HepG2 (cell line): ENCODE measurements around the gene FGFR3. TPM values are rescaled to one million over a fixed set of nuclear protein-coding genes. Genes with fewer than 3 reads are reported as not detected.

Experiments
- ATAC-seq: fragments of 200-7000 bp; cut with Tn5 transposase; 3 replicates; pipeline ENCODE4 v1.9.1; 2020; ENCODE audit warnings: mild to moderate bottlenecking, moderate library complexity
- BruUV-seq: library from RNA; stranded (reverse); fragments of 400-500 nt; replicated peaks from 2 replicates; lab custom pipeline; 2021; lab: Mats Ljungman, UMichigan
- CTCF ChIA-PET: fragments of 300-600 bp; formaldehyde crosslinking; extraction: SDS; loops from one replicate; lab custom pipeline; 2021; ENCODE audit warnings: low total read pairs, inconsistent platforms, low intra/inter-chr PET ratio; lab: Yijun Ruan, JAX
- POLR2A ChIA-PET: fragments of 350-600 bp; sonication (Branson Sonifier 250); formaldehyde crosslinking; loops from one replicate; lab custom pipeline; 2020; ENCODE audit warnings: antibody characterized with exemption, inconsistent platforms; lab: Yijun Ruan, JAX
- DNase-seq: peaks from one replicate; pipeline ENCODE4 v3.0.0-alpha.2; 2015; ENCODE audit warnings: low spot score
- FAIRE-seq: peaks from 3 replicates; lab custom pipeline; 2011; peaks lifted over from hg19 to GRCh38; lab: Jason Lieb, UNC
- H2AFZ ChIP-seq: one replicate; pipeline ENCODE4 v1.6.1; 2011; ENCODE audit warnings: low read length, inconsistent platforms
- H3K27ac ChIP-seq: fragments of 300-600 bp; 3 replicates; pipeline ENCODE4 v1.8.0; 2011; ENCODE audit warnings: mixed run types, mild to moderate bottlenecking, mixed read lengths, low read length, inconsistent platforms; ENCODE audit not compliant: insufficient read depth; ENCODE audit errors: extremely low read length
- H3K27me3 ChIP-seq, 2 experiments: fragments of 200-600 bp in 1 of 2; 2 replicates in 1 of 2; 3 replicates in 1 of 2; pipeline versions ENCODE4 v1.6.0 to v1.8.0; 2011; ENCODE audit warnings: low read length in 2 of 2, mild to moderate bottlenecking in 2 of 2, moderate library complexity in 2 of 2, inconsistent platforms in 1 of 2; ENCODE audit not compliant: insufficient read depth in 2 of 2, control insufficient read depth in 1 of 2
- H3K36me3 ChIP-seq, 2 experiments: fragments of 200-600 bp in 1 of 2; replicated peaks in 1 of 2; 2 replicates in 1 of 2; 3 replicates in 1 of 2; pipeline versions ENCODE4 v1.5.1 to v1.8.0; 2011; ENCODE audit warnings: low read length in 2 of 2, inconsistent platforms in 1 of 2; ENCODE audit not compliant: insufficient read depth in 2 of 2, control insufficient read depth in 1 of 2
- H3K4me1 ChIP-seq: 2 replicates; pipeline ENCODE4 v1.5.1; 2012; ENCODE audit warnings: low read length, inconsistent platforms; ENCODE audit not compliant: insufficient read depth
- H3K4me2 ChIP-seq: 2 replicates; pipeline ENCODE4 v1.6.0; 2011; ENCODE audit warnings: low read depth, low read length, inconsistent platforms
- H3K4me3 ChIP-seq, 3 experiments: fragments of 200-600 bp in 1 of 3; sonication (generic), shearing (Covaris generic) in 1 of 3; replicated peaks in 1 of 3; 2 replicates each; pipeline ENCODE4 v1.5.1; 2011 to 2016; ENCODE audit warnings: low read length in 3 of 3, inconsistent platforms in 2 of 3, low read depth in 2 of 3, mild to moderate bottlenecking in 2 of 3, control low read depth in 1 of 3, mixed read lengths in 1 of 3; ENCODE audit not compliant: insufficient read depth in 1 of 3
- H3K79me2 ChIP-seq: one replicate; pipeline ENCODE4 v1.6.1; 2011; ENCODE audit warnings: low read length, inconsistent platforms; ENCODE audit not compliant: insufficient read depth
- H3K9ac ChIP-seq: 2 replicates; pipeline ENCODE4 v1.6.0; 2011; ENCODE audit warnings: mild to moderate bottlenecking, low read depth, low read length, inconsistent platforms; ENCODE audit not compliant: insufficient read depth
- H3K9me3 ChIP-seq: 2 replicates; pipeline ENCODE4 v1.5.1; 2012; ENCODE audit warnings: mild to moderate bottlenecking, low read length
- H4K20me1 ChIP-seq: 2 replicates; pipeline ENCODE4 v1.6.0; 2011; ENCODE audit warnings: inconsistent platforms, mild to moderate bottlenecking, low read length, moderate library complexity; ENCODE audit not compliant: insufficient read depth
- ARID2 ChIP-seq: sonication (generic); formaldehyde crosslinking; IDR thresholded peaks from 2 replicates; pipeline ENCODE4 v1.8.1; 2022; ENCODE audit warnings: mild to moderate bottlenecking, missing genetic modification reagents, borderline replicate concordance
- CREB3 ChIP-seq: sonication (generic); formaldehyde crosslinking; IDR thresholded peaks from 2 replicates; pipeline ENCODE4 v1.5.0; 2020; ENCODE audit warnings: missing genetic modification reagents
- IKZF1 ChIP-seq: fragments of 450-650 bp; IDR thresholded peaks from 2 replicates; pipeline ENCODE4 v1.7.1; 2016
- JUN ChIP-seq: sonication (generic); formaldehyde crosslinking; IDR thresholded peaks from 2 replicates; pipeline ENCODE4 v1.4.0; 2020; ENCODE audit warnings: mild to moderate bottlenecking, missing genetic modification reagents
- RARG ChIP-seq: sonication (generic); formaldehyde crosslinking; IDR thresholded peaks from 2 replicates; pipeline ENCODE4 v1.4.0; 2020; ENCODE audit warnings: low read depth, mild to moderate bottlenecking, missing genetic modification reagents
- RNF219 ChIP-seq: sonication (generic); formaldehyde crosslinking; IDR thresholded peaks from 2 replicates; pipeline ENCODE4 v1.5.0; 2020; ENCODE audit warnings: mild to moderate bottlenecking, missing genetic modification reagents
- TCF12 ChIP-seq, 2 experiments: fragments of 450-650 bp in 1 of 2; sonication (generic) in 1 of 2; formaldehyde crosslinking in 1 of 2; IDR thresholded peaks; 2 replicates each; pipeline versions ENCODE4 v1.6.1 to v1.8.0; 2017 to 2022; ENCODE audit warnings: antibody characterized with exemption in 1 of 2, mild to moderate bottlenecking in 1 of 2, missing genetic modification reagents in 1 of 2, moderate library complexity in 1 of 2
- ZNF10 ChIP-seq: sonication (generic); formaldehyde crosslinking; IDR thresholded peaks from 2 replicates; pipeline ENCODE4 v1.4.0; 2020; ENCODE audit warnings: mild to moderate bottlenecking, low read depth, missing genetic modification reagents, borderline replicate concordance
- ZNF253 ChIP-seq: sonication (generic); formaldehyde crosslinking; IDR thresholded peaks from 2 replicates; pipeline ENCODE4 v1.8.0; 2022; ENCODE audit warnings: mild to moderate bottlenecking, missing genetic modification reagents, borderline replicate concordance
- ZNF333 ChIP-seq: sonication (generic); formaldehyde crosslinking; IDR thresholded peaks from 2 replicates; pipeline ENCODE4 v1.4.0; 2020; ENCODE audit warnings: mild to moderate bottlenecking, missing genetic modification reagents, borderline replicate concordance
- ZNF549 ChIP-seq: sonication (generic); formaldehyde crosslinking; IDR thresholded peaks from 2 replicates; pipeline ENCODE4 v1.5.0; 2020; ENCODE audit warnings: missing genetic modification reagents
- ZSCAN22 ChIP-seq: sonication (generic); formaldehyde crosslinking; IDR thresholded peaks from 2 replicates; pipeline ENCODE4 v1.4.0; 2020; ENCODE audit warnings: mild to moderate bottlenecking, missing genetic modification reagents
- WGBS: methylation state at CpG from one replicate; pipeline ENCODE4 v1.1.6; 2017; ENCODE audit warnings: low lambda C conversion rate; 5-methylcytosine and 5-hydroxymethylcytosine counted together
- in situ Hi-C: cut with HindIII; loops from 2 replicates; pipeline ENCODE4 v1.10.0; 2017; ENCODE audit warnings: low pct_unique_long_range_greater_than_20kb; ENCODE audit not compliant: extremely low pct_ligation_motif_present
- intact Hi-C: fragments of 100-400 bp; cut with micrococcal nuclease; formaldehyde crosslinking; loops from one replicate; pipeline ENCODE4 v1.10.0; 2022; ENCODE audit not compliant: unreplicated experiment
- polyA plus RNA-seq, 8 experiments: library from polyadenylated mRNA; depleted of rRNA in 3 of 8; stranded (reverse) in 7 of 8; unstranded in 1 of 8; fragments of >200 nt; fragmentation: Illumina TruSeq in 4 of 8; extraction: Trizol in 4 of 8; gene quantifications; 2 replicates each; pipeline versions ENCODE4 v1.2.1 to v1.2.3, GENCODE V29; 2011 to 2016; ENCODE audit warnings: low read depth in 4 of 8, missing spikeins in 1 of 8, mixed read lengths in 1 of 8; ENCODE audit not compliant: insufficient read depth in 1 of 8
- total RNA-seq, 5 experiments: library from RNA; depleted of rRNA; stranded (reverse); fragments of >200 nt; fragmentation: Illumina TruSeq; extraction: Trizol; gene quantifications; 2 replicates each; pipeline ENCODE4 v1.2.3, GENCODE V29; 2016; ENCODE audit warnings: low read depth in 1 of 5
- TF ChIP-seq, protein P1 (sequence below), 2 experiments: fragments of 450-650 bp in 1 of 2; sonication (generic) in 1 of 2; formaldehyde crosslinking; IDR thresholded peaks; 2 replicates each; pipeline versions ENCODE4 v1.5.0 to v1.8.0; 2020 to 2022; ENCODE audit warnings: mild to moderate bottlenecking in 1 of 2, missing genetic modification reagents in 1 of 2

The FGFR3 gene
- total and polyA plus RNA-seq, 2 of the 13 experiments (the other 11 are each of a cell fraction or from before 2014, with no cell fraction given) = 103 to 109 TPM

DNA sequence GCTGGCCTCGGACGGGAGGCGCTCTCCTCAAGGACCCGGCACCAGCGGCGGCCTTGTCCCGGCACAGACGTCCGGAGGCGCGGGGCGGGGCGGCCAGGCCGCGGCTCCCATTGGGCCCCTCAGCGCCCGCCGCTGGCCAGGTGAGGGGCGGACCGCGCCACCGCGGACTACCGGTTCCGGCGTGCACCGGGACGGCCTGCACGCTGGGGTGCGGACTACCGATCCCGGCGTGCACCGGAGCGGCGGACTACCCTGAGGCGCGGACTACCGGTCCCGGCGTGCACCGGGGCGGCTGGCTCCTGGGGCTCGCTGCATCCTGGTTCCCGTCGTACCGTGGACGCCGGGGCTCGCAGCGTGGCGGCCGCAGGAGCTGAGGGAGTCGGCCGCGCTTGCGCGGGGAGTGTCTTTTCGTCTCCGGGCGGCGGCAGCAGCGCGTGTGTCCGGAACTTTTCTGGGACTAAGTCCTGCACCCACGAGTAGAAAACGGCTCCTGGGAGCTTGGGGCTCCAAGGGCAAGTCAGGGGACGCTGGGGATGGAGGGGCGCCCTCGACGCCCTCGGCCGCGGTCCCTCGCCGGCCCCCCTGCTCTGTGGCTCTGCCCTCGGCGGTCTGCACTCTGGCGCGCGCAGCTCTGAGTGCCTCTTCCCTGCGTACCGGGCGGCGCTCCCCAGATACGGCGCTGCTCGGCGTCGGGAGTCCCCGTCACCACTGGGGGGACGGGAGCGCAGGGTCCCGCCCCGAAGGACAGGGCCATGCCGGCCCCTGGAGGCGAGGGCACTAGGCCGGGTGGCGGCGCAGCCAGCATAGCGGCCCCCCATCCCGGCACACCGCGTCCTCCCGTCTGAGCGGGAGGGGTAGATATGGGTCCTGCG lies 63.2 kb downstream of the FGFR3 start, which contains the start of gene LETM1:
TSS of gene LETM1 (minus strand) at position 86 of the 872 bp plus-strand sequence. CDS start 206 bp downstream, outside the sequence.
- Histone ChIP-seq H3K9me3 (no peaks in the 10 kb centered on the region), H3K4me1 (peaks cover 68% of the 10 kb centered on the region), H3K36me3 (no peaks in the 10 kb centered on the region; a peak in 1 of 5 replicates), H3K9ac (peak within 1 kb of the TSS; percentile 89), H3K4me3 (peak within 1 kb of the TSS; percentile 90 to 96 (median 92)), H3K27me3 (no peaks in the 10 kb centered on the region; a peak in 1 of 5 replicates), H3K4me2 (peak within 1 kb of the TSS; percentile 89), H2AFZ (no peak within 1 kb of the TSS), H3K27ac (peak within 1 kb of the TSS; percentile 72), H4K20me1 (peaks cover 3% of the 10 kb centered on the region; the same call in 1 of the 2 replicates), H3K79me2 (peaks cover 44% of the 10 kb centered on the region)
- DNase-seq (peak; percentile 84), FAIRE-seq (peak; percentile 26), ATAC-seq (peak; percentile 94)
- in situ Hi-C loops (no loop called here), intact Hi-C loops (loop anchor here (2.0 kb wide), 2 partner anchors 14 to 42 kb away; partner anchors contain the start of gene NSD2)
- TSS peak; percentile 69 for BruUV-seq
- CTCF ChIA-PET = interaction anchor here (1.2 kb wide), 1 partner anchor 43 kb away, joined by 4 read pairs; no protein-coding TSS in a partner anchor
- POLR2A ChIA-PET = interaction anchor here (1.0 to 2.0 kb wide), 9 partner anchors 9 to 135 kb away, joined by 3 to 16 read pairs (median 4); partner anchors contain the start of genes NSD2, TACC3 and TMEM129
- 6% methylated on average over 3 of the region's 107 CpGs for WGBS
- TF ChIP-seq ZNF333 (CRISPR knock-in tag) = peak; percentile 29
- TF ChIP-seq ARID2 (CRISPR knock-in tag) = 0 out of 2 replicates have a peak, but pooled peaks have one; percentile 54
- no peak for TF ChIP-seq ZNF253 (CRISPR knock-in tag)
- no peak for TF ChIP-seq IKZF1
- TF ChIP-seq ZNF10 (CRISPR knock-in tag) = no peak
- no peak for TF ChIP-seq ZNF549 (CRISPR knock-in tag)
- TF ChIP-seq ZSCAN22 (CRISPR knock-in tag) = no peak
- no peak for TF ChIP-seq CREB3 (CRISPR knock-in tag)
- TF ChIP-seq RARG (CRISPR knock-in tag) = no peak
- TF ChIP-seq, protein P1, sequence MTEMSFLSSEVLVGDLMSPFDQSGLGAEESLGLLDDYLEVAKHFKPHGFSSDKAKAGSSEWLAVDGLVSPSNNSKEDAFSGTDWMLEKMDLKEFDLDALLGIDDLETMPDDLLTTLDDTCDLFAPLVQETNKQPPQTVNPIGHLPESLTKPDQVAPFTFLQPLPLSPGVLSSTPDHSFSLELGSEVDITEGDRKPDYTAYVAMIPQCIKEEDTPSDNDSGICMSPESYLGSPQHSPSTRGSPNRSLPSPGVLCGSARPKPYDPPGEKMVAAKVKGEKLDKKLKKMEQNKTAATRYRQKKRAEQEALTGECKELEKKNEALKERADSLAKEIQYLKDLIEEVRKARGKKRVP (CRISPR knock-in tag; IDR thresholded peaks at IDR 0.05) = 0 out of 4 replicates have a peak, but pooled peaks of 1 of the 2 experiments have one; percentile 54
- no peak for TF ChIP-seq JUN (CRISPR knock-in tag)
- no peak for TF ChIP-seq TCF12 (IDR thresholded peaks at IDR 0.05)
- 0 out of 2 replicates have a peak, but pooled peaks have one; percentile 37 for TF ChIP-seq TCF12 (CRISPR knock-in tag; IDR thresholded peaks at IDR 0.05)
- TF ChIP-seq RNF219 = no peak; the same call in 1 of the 2 replicates
